Body of pancreas (tissue), 4 donors: ENCODE measurements around the gene BSX.

Source experiments
- POLR2A ChIP-seq, 3 donors: fragments of 450-650 bp; IDR thresholded peaks; one replicate each; pipeline ENCODE4 v1.6.1; 2016; ENCODE audit warnings: antibody characterized with exemption in 3 of 3, mild to moderate bottlenecking in 2 of 3
- TF ChIP-seq, protein P1 (sequence below), 7 experiments: fragments of 450-650 bp in 4 of 7; fragments of 200-600 bp in 3 of 7; sonication (generic) in 3 of 7; IDR thresholded peaks; one replicate each; pipeline ENCODE4 v1.5.1; 2016 to 2019; ENCODE audit warnings: antibody characterized with exemption in 7 of 7

DNA sequence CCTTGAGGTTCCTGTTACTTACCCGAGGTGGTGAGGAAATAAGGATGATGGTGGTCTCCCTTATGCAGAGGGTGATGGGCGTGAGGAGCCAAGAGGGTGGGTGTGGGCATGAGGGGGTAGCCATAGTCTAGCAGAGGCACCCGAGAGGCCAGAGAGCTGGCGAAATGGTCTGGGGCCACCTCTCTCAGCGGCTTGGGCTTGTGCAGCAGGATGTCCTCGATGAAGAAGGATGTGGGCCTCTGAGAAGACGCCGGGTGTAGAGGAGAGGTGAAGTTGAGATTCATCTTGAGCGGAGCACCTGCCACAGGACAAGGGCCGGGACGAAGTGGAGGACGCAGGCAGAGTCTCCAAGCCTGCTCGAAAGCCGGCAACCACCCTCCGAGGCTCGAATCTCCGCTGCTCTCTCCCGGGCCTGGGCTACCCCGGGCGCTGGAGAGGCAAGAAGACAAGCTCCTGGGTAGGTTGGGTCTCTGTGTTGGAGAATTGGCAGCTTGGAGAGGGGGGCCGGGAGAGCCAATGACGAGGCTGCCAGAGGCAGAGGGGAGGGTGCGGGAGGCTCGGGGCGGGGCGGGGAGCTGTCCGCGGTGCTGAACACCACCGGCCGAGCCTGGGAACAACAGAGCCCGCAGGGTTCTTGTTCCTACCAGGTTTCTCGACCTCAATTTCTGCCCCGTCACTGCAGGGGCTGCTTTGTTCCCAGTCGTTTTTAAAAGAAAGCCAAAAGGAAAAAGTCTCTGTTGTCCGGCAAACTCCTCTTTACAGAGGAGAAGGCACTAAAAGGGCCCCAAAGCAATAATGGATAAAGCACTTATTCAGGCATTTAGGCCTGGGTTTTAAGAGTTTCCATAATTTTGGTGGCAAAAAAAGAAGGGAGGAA lies at the start of gene BSX:
- no peak for TF ChIP-seq POLR2A (IDR thresholded peaks at IDR 0.05)
- TF ChIP-seq, protein P1, sequence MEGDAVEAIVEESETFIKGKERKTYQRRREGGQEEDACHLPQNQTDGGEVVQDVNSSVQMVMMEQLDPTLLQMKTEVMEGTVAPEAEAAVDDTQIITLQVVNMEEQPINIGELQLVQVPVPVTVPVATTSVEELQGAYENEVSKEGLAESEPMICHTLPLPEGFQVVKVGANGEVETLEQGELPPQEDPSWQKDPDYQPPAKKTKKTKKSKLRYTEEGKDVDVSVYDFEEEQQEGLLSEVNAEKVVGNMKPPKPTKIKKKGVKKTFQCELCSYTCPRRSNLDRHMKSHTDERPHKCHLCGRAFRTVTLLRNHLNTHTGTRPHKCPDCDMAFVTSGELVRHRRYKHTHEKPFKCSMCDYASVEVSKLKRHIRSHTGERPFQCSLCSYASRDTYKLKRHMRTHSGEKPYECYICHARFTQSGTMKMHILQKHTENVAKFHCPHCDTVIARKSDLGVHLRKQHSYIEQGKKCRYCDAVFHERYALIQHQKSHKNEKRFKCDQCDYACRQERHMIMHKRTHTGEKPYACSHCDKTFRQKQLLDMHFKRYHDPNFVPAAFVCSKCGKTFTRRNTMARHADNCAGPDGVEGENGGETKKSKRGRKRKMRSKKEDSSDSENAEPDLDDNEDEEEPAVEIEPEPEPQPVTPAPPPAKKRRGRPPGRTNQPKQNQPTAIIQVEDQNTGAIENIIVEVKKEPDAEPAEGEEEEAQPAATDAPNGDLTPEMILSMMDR (IDR thresholded peaks at IDR 0.05) = no peak
